Stimulated activated CD4-positive, alpha-beta T cell treated with anti-CD3 and anti-CD28 coated beads, Interleukin-4, amount 100 ng/mL, for 4 hours (primary cell): ENCODE results near the gene VWA1.
"Not testable (repeated sequence)": the region's sequence is repeated elsewhere in the genome, so short reads cannot be mapped to it uniquely, and the experiment has no call there.

Experiments
- DNase-seq, 2 experiments: peaks; one replicate each; pipeline ENCODE4 v3.0.0-alpha.2; 2020

VWA1 gene

GRCh38 chr1:1435106-1435903 lies at the start of gene VWA1:
TSS of gene VWA1 (plus strand) at chr1:1435690. CDS start at chr1:1435749, 59 bp downstream.
- peak; percentile 57 to 71 for DNase-seq

- DNase-seq = no peak
Measured at GRCh38 chr1:1385931-1386330, 49.6 kb upstream of the VWA1 start.

DNA sequence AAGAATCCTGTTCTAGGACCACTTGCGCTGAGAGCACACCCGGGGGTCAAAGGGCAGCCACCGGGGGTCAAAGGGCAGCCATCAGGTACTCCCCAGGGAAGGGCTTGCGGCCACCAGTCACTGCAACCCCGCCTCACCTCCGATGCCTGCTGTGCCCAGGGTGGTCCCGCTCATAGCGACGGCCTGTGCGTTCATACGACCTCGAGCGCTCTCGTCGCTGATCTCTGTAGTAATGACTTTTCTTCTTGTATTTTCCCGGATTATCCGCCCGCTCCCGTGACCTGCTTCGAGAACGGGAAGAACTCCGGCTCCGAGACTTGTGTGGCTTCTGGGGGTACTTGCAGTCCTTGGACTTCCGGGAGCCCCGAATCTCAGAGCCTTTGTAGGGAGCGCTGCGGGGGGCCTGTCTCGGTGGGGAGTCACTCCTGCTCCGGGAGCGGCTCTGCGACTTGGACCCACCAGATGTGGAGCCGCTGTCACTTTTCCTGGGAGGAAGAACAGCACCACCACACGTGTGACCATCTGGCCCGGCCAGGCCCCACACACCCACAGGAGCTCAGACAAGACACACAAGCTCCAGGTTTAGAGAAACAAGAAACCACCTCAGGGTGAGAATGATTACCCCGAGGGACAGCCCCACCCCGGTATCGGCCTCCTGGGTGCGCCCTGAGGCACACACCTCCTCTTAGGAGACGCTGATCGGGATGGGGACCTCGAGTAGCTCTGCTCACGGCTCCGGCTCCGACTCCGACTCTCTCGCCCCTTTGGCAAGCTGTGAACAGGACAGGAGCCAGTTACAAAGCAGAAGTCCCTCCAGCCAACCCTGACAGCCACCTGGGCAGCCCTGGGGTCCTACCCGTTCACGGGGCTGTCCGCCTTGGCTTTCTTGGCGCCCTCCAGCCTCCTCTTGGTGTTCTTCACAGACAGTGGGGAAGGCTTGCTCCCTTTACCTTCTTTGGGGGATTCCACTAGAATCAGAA lies 48.1 kb upstream of the VWA1 start:
- DNase-seq = no peak

DNA sequence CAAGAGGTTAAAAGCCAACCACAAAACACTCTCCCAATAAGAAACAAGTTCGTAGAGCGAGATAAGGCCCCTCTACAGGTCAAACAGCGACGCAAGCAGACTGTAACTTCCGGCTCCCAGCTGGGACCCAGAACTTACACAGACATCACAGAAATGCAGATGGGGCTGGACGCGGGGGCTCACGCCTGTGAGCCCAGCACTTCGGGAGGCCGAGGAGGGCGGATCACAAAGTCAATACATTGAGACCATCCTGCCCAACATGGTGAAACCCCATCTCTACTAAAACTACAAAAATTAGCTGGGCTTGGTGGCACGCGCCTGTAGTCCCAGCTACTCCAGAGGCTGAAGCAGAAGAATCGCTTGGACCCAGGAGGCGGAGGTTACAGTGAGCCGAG lies 47.4 kb upstream of the VWA1 start:
- no peak for DNase-seq

DNA sequence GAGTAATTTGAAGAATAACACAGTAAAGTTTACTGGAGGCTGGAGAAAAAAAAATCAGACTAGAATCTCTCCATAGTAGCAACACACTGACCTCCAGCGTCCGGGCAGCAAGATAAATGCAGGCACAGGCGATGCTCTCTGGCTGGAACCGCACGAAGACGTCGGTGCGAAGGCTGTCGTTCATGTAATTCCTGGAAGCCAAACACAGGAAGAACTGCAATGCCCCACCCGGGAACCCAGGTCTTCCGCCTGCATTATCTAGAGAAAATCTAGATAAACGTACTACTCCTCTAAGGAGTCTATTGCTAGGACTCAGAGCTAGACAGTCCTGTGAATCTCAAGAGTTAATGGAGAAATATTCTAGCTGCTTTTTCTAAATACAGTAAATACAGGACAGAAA lies 44.8 kb upstream of the VWA1 start:
- no peak for DNase-seq

- no peak for DNase-seq
Measured at GRCh38 chr1:1391225-1391624, 44.3 kb upstream of the VWA1 start.

DNA sequence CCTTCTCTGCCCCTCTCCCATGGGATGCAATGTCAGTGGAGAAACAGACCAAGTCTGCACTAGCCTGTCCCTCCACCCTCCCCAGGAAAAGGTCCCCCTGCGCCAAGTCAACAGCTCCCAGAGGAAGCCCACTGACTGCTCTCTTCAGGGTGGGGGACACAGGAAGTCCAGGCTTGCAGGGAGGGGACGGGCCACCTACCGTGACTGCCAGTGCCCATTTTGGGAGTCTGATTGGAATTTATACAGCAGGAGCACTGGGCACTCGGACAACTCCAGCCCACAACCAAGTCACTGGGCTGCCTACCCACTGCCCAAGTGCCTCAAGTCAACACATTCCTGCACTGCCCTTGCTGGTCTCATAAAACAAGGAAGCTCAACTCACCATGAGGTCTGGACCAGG lies 42.5 kb upstream of the VWA1 start:
- DNase-seq = no peak

- DNase-seq = no peak
Measured at GRCh38 chr1:1393428-1393827, 42.1 kb upstream of the VWA1 start.

DNA sequence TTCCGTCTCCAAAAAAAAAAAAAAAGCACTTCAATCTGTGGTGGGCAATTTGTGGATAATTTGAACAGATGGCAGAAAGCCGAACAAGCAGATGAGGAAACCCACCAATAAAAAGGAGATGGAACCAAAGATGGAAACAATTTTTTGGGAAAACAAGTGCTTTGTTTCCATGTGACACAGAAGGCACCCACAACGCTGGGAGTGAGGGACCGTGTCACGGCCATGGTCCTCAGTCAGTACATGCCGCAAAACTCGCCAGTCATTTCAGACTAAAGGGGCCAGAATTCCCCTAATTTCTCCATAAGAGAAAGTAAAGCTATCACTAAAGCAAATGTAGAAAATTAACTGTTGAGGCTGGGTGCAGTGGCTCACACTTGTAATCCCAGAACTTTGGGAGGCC lies 41.4 kb upstream of the VWA1 start:
- no peak for DNase-seq

- no peak for DNase-seq
Measured at GRCh38 chr1:1395166-1395565, 40.3 kb upstream of the VWA1 start.

GRCh38 chr1:1397839-1398523 lies 37.5 kb upstream of the VWA1 start:
- DNase-seq = no peak

GRCh38 chr1:1398677-1399186 lies 36.8 kb upstream of the VWA1 start:
- peak in 1 of 2 experiments; percentile 14 for DNase-seq

- DNase-seq = peak; percentile 99
Measured at GRCh38 chr1:1399187-1399871, 36.2 kb upstream of the VWA1 start, which contains the start of gene CCNL2. TSS of gene CCNL2 (minus strand) at chr1:1399335. CDS start at chr1:1399306, 29 bp downstream.

GRCh38 chr1:1399872-1400575 lies 35.5 kb upstream of the VWA1 start:
- DNase-seq = no peak

DNA sequence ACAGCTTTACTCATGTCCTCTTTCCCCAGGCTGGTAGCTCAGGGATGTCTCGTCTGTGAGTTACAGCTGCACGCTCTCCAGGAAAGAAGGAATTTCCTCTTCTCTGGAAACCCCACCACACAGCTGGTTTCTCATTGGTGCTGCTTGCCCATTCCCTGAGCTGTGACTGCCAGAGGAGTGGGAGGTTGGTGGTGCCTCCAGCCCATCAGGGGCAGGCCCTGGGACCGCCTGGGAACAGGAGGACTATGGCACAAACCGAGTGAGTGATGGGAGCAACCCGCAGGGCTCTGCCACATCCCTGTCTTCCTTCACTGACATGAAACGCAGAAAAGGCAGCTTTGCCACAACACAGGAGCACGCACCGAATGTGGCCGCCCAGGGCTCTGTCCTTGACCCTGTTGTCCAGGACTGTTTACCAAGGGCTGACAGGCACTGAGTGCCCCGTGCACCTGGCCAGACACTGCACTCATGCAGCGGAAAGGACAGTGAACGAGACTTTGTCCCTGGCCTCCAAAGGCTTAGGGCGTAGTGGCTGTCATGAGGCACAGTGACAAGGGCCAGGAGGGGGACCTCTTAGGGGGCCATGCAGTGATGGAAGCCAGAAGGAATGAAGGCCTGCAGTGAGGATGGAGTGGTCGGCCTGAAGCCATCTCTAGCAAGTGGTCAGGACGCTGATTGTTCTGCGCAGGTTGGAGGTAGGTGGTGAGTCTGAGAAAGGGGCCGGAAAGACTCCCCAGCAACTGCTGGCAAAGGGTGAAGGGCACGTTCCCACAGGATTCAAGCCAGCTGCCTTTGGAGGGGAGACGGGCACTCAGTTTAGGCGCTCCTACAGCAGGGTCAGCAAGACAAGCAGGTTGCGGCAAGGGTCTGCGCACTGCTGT lies 34.7 kb upstream of the VWA1 start:
- DNase-seq = no peak

DNA sequence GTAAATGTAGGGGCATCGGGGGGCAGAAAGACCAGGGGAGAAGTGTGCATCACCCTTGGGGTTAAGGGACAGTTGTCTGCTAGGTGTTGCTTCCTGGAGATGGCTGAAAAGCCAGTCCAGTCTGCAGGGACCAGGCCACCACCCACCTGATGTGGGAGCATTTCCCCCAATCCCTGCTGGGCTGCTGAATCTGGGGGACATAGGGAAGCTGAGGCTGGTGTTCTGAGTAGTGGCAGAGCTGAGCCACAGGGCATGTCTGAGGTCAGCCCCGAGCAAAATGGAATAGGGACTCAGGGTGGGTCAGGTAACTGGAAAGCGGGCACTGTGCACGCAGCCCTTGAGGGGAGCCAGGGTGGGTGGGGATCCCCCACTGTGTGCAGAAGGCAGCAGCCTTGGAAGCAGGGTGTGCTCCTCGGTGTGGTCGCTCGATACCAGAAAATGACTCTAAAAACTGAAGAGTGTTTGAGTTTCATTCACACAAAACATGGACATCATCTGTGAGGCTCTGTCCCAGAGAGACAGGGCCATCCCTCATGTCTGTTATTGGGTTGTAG lies 34.0 kb upstream of the VWA1 start:
- no peak for DNase-seq

DNA sequence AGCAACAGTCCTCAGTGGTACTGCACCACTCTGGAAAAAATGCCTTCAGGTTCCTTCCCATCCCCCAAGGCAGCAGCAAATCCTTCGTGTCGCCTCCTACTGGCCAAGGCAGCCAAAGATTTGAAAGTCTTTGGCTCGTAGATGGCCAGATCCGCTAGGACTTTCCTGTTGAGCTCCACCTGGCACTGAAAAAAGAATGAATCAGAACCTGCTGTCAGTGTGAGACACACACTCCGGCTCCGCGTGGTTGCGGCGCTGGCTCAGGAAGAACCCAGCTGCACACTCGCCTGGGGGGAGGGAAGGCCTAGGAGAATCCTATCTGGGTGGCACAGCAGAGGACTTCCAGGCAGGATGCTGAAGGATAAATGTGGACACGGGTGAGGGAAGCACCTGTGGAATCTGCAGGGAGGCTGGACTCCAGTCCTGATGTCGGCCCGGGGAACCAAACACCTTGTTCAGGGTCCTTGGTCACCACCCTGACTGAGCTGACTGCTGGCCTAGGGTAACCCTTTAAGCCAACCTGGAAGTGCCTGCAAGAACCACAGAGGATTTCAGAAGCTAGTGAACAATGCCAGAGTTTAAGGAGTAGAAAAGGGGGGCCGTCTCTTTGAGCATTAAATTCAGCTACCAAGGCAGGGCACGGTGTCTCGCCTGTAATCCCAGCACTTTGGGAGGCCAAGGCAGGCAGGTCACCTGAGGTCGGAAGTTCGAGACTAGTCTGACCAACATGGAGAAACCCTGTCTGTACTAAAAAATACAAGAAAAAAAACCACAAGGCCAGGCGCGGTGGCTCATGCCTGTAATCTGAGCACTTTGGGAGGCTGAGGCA lies 33.2 kb upstream of the VWA1 start:
- peak in 1 of 2 experiments; percentile 35 for DNase-seq

DNA sequence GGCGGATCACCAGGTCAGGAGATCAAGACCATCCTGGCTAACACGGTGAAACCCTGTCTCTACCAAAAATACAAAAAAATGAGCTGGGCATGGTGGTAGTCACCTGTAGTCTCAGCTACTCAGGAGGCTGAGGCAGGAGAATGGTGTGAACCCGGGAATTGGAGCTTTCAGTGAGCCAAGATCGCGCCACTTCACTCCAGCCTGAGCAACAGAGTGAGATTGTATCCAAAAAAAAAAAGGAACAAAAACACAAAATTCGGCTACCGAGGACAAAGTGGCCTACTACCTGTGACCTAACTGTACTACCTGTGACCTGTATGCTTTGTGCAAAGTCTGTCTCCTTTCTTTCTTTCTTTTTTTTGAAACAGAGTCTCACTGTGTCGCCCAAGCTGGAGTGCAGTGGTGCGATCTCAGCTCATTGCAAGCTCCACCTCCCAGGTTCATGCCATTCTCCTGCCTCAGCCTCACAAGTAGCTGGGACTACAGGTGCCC lies 32.5 kb upstream of the VWA1 start:
- not testable (repeated sequence) for DNase-seq

- no peak for DNase-seq
Measured at GRCh38 chr1:1403653-1404052, 31.8 kb upstream of the VWA1 start.
